Fibroblast of lung (primary cell): ENCODE data around the gene NAGLU. TPM values are rescaled to one million over a fixed set of nuclear protein-coding genes. Genes with fewer than 3 reads are reported as not detected.

ENCODE experiments used
- DNase-seq, 2 donors: peaks; one replicate each; pipeline versions ENCODE4 v3.0.0 to v3.0.0-alpha.2; 2010; ENCODE audit warnings: low read depth in 2 of 2
- H2AFZ ChIP-seq: 2 replicates; pipeline ENCODE4 v1.5.1; 2012; ENCODE audit warnings: low read length, control low read depth, inconsistent platforms
- H3K27ac ChIP-seq: 2 replicates; pipeline ENCODE4 v1.5.1; 2011; ENCODE audit warnings: low read length, control low read depth; ENCODE audit not compliant: insufficient read depth
- H3K27me3 ChIP-seq: 2 replicates; pipeline ENCODE4 v1.5.1; 2011; ENCODE audit warnings: mild to moderate bottlenecking, low read length; ENCODE audit not compliant: control insufficient read depth, insufficient read depth
- H3K36me3 ChIP-seq: 2 replicates; pipeline ENCODE4 v1.5.1; 2011; ENCODE audit warnings: low read length; ENCODE audit not compliant: control insufficient read depth, insufficient read depth
- H3K4me1 ChIP-seq: 2 replicates; pipeline ENCODE4 v1.5.1; 2011; ENCODE audit warnings: low read length; ENCODE audit not compliant: control insufficient read depth, insufficient read depth; ENCODE audit errors: extremely low read depth
- H3K4me2 ChIP-seq: 2 replicates; pipeline ENCODE4 v1.5.1; 2011; ENCODE audit warnings: low read length, control low read depth; ENCODE audit not compliant: insufficient read depth; ENCODE audit errors: extremely low read depth
- H3K4me3 ChIP-seq, 4 experiments: fragments of 200-600 bp in 1 of 4; sonication (generic) in 1 of 4; replicated peaks in 1 of 4; 2 replicates each; pipeline ENCODE4 v1.5.1; 2011 to 2016; ENCODE audit warnings: low read length in 4 of 4, low read depth in 3 of 4, mild to moderate bottlenecking in 3 of 4, control low read depth in 2 of 4, inconsistent platforms in 1 of 4, mixed read lengths in 1 of 4; ENCODE audit not compliant: insufficient read depth in 1 of 4; ENCODE audit errors: control extremely low read depth in 1 of 4
- H3K79me2 ChIP-seq: 2 replicates; pipeline ENCODE4 v1.5.1; 2012; ENCODE audit warnings: mild to moderate bottlenecking, low read length, inconsistent platforms; ENCODE audit not compliant: control insufficient read depth, insufficient read depth
- H3K9ac ChIP-seq: 2 replicates; pipeline ENCODE4 v1.5.1; 2011; ENCODE audit warnings: mild to moderate bottlenecking, low read length, control low read depth; ENCODE audit not compliant: insufficient read depth
- H3K9me3 ChIP-seq: 2 replicates; pipeline ENCODE4 v1.5.1; 2012; ENCODE audit warnings: low read depth, low read length; ENCODE audit not compliant: control insufficient read depth, insufficient read depth
- H4K20me1 ChIP-seq: 2 replicates; pipeline ENCODE4 v1.5.1; 2011; ENCODE audit warnings: low read length; ENCODE audit not compliant: control insufficient read depth, insufficient read depth; ENCODE audit errors: extremely low read depth
- CTCF ChIP-seq, 2 donors: IDR thresholded peaks in 1 of 2; conservative IDR thresholded peaks in 1 of 2; 1 replicate in 1 of 2; 2 replicates in 1 of 2; pipeline ENCODE4 v1.5.1; 2011 to 2012; ENCODE audit warnings: low read length in 2 of 2, control low read depth in 1 of 2, inconsistent platforms in 1 of 2, low read depth in 1 of 2, mild to moderate bottlenecking in 1 of 2
- EZH2 ChIP-seq: IDR thresholded peaks from 2 replicates; pipeline ENCODE4 v1.5.1; 2012; ENCODE audit warnings: low read length, control low read depth, mild to moderate bottlenecking; ENCODE audit errors: missing control alignments
- polyA plus RNA-seq, 2 donors: library from polyadenylated mRNA; depleted of rRNA in 1 of 2; stranded (reverse) in 1 of 2; unstranded in 1 of 2; fragments of >200 nt; gene quantifications; 2 replicates each; pipeline ENCODE4 v1.2.1, GENCODE V29; 2011 to 2012; ENCODE audit warnings: missing spikeins in 1 of 2
- total RNA-seq: library from RNA; depleted of rRNA; stranded (reverse); fragments of >200 nt; gene quantifications from 2 replicates; pipeline ENCODE4 v1.2.1, GENCODE V29; 2014

NAGLU gene
- total and polyA plus RNA-seq, 2 donors (not counting 1 experiment from before 2014, with no cell fraction given) = 19.5 to 31.9 TPM

- Histone ChIP-seq H4K20me1 (no peaks in the 10 kb centered on the region), H3K79me2 (peaks cover 41% of the 10 kb centered on the region)
- TF ChIP-seq EZH2 = no peak
- TF ChIP-seq CTCF (conservative IDR thresholded peaks at IDR 0.05 in 1 of 2, IDR thresholded peaks at IDR 0.05 in 1 of 2; ENCODE audit: low read depth in 1 of 2, low read length in 2 of 2) = no peak
Measured at GRCh38 chr17:42573095-42573494, 37.1 kb downstream of the NAGLU start.

GRCh38 chr17:42574463-42574862, 38.4 kb downstream of the NAGLU start:
- Histone ChIP-seq H3K4me1 (peaks cover 6% of the 10 kb centered on the region), H3K27me3 (no peaks in the 10 kb centered on the region), H3K36me3 (peaks cover 27% of the 10 kb centered on the region), H3K27ac (no peak overlapping the region), H3K9me3 (no peaks in the 10 kb centered on the region), H3K9ac (no peak overlapping the region), H3K4me3 (no peak overlapping the region), H3K4me2 (no peak overlapping the region), H3K79me2 (peaks cover 35% of the 10 kb centered on the region), H2AFZ (no peak overlapping the region), H4K20me1 (no peaks in the 10 kb centered on the region)
- no peak for TF ChIP-seq CTCF (conservative IDR thresholded peaks at IDR 0.05 in 1 of 2, IDR thresholded peaks at IDR 0.05 in 1 of 2; ENCODE audit: low read depth in 1 of 2, low read length in 2 of 2)
- no peak for TF ChIP-seq EZH2
- DNase-seq = no peak

More at GRCh38 chr17:42573095-42573494, 37.1 kb downstream of the NAGLU start:
- Histone ChIP-seq H3K36me3 (peaks cover 33% of the 10 kb centered on the region), H3K9ac (no peak overlapping the region), H2AFZ (no peak overlapping the region), H3K4me2 (no peak overlapping the region), H3K27me3 (no peaks in the 10 kb centered on the region), H3K9me3 (no peaks in the 10 kb centered on the region), H3K4me3 (no peak overlapping the region), H3K27ac (no peak overlapping the region), H3K4me1 (peaks cover 4% of the 10 kb centered on the region)
- DNase-seq = no peak

- TF ChIP-seq EZH2 = no peak
- TF ChIP-seq CTCF (conservative IDR thresholded peaks at IDR 0.05 in 1 of 2, IDR thresholded peaks at IDR 0.05 in 1 of 2; ENCODE audit: low read depth in 1 of 2, low read length in 2 of 2) = no peak
- DNase-seq = no peak
- Histone ChIP-seq H4K20me1 (no peaks in the 10 kb centered on the region), H3K4me2 (peak overlapping the region; percentile 77), H3K9me3 (no peaks in the 10 kb centered on the region), H2AFZ (no peak overlapping the region), H3K4me1 (peaks cover 6% of the 10 kb centered on the region), H3K36me3 (peaks cover 17% of the 10 kb centered on the region), H3K9ac (peak overlapping the region; percentile 70), H3K4me3 (peak overlapping the region; percentile 75 to 93 (median 82)), H3K27ac (peak overlapping the region; percentile 77), H3K27me3 (no peaks in the 10 kb centered on the region), H3K79me2 (peaks cover 28% of the 10 kb centered on the region)
Measured at GRCh38 chr17:42577140-42577531, 41.1 kb downstream of the NAGLU start.
